ENCODE measurements around the gene GJC3. TPM values are rescaled to one million over a fixed set of nuclear protein-coding genes. Genes with fewer than 3 reads are reported as not detected.
"Not testable (repeated sequence)": the region's sequence is repeated elsewhere in the genome, so short reads cannot be mapped to it uniquely, and the experiment has no call there.

Gene GJC3
- total RNA-seq, 1 experiment from 2014 or later: not detected

- H3K4me3 Mint-ChIP-seq (ENCODE audit: low read depth, unreplicated experiment): no peak overlapping the region
- CTCF ChIA-PET: no interaction called here
- no TSS peak for BruUV-seq (replicated peaks)
- no peak for DNase-seq
- no peak for TF ChIP-seq CTCF (IDR thresholded peaks at IDR 0.05; ENCODE audit: unreplicated experiment)
- no peaks in the 10 kb centered on the region for H3K9me3 Mint-ChIP-seq (ENCODE audit: low read depth, unreplicated experiment)
- peaks cover 13% of the 10 kb centered on the region for H3K36me3 Mint-ChIP-seq (ENCODE audit: insufficient read depth, unreplicated experiment)
- intact Hi-C loops (cut with micrococcal nuclease; ENCODE audit: unreplicated experiment): no loop called here
- no peaks in the 10 kb centered on the region for H3K27me3 Mint-ChIP-seq (ENCODE audit: unreplicated experiment)
- no peak overlapping the region for H3K27ac Mint-ChIP-seq (ENCODE audit: unreplicated experiment)
- H3K4me1 Mint-ChIP-seq (ENCODE audit: low read depth, unreplicated experiment): peaks cover 14% of the 10 kb centered on the region
These were observed 41.8 kb upstream of the GJC3 start for GRCh38 chr7:99971242-99971641.

- H3K27me3 Mint-ChIP-seq (ENCODE audit: unreplicated experiment): peaks cover 11% of the 10 kb centered on the region
- BruUV-seq (replicated peaks); DNase-seq; intact Hi-C loops (cut with micrococcal nuclease; ENCODE audit: unreplicated experiment); H3K4me3 Mint-ChIP-seq (ENCODE audit: low read depth, unreplicated experiment); H3K27ac Mint-ChIP-seq (ENCODE audit: unreplicated experiment); H3K4me1 Mint-ChIP-seq (ENCODE audit: low read depth, unreplicated experiment); H3K36me3 Mint-ChIP-seq (ENCODE audit: insufficient read depth, unreplicated experiment); CTCF ChIA-PET; H3K9me3 Mint-ChIP-seq (ENCODE audit: low read depth, unreplicated experiment): not testable (repeated sequence)
These were observed 40.4 kb upstream of the GJC3 start for GRCh38 chr7:99969813-99970212.

GRCh38 chr7:99969298-99969697 lies 39.9 kb upstream of the GJC3 start:
- Mint-ChIP-seq H3K36me3 (ENCODE audit: insufficient read depth, unreplicated experiment) (peaks cover 6% of the 10 kb centered on the region), H3K27ac (ENCODE audit: unreplicated experiment) (no peak overlapping the region), H3K4me1 (ENCODE audit: low read depth, unreplicated experiment) (no peaks in the 10 kb centered on the region), H3K9me3 (ENCODE audit: low read depth, unreplicated experiment) (no peaks in the 10 kb centered on the region), H3K27me3 (ENCODE audit: unreplicated experiment) (peaks cover 12% of the 10 kb centered on the region), H3K4me3 (ENCODE audit: low read depth, unreplicated experiment) (no peak overlapping the region)
- no TSS peak for BruUV-seq (replicated peaks)
- intact Hi-C loops (cut with micrococcal nuclease; ENCODE audit: unreplicated experiment): no loop called here
- TF ChIP-seq CTCF (IDR thresholded peaks at IDR 0.05; ENCODE audit: unreplicated experiment): no peak
- DNase-seq: no peak
- CTCF ChIA-PET: no interaction called here

GRCh38 chr7:99958564-99959227 lies 29.3 kb upstream of the GJC3 start:
- TF ChIP-seq CTCF (IDR thresholded peaks at IDR 0.05; ENCODE audit: unreplicated experiment): no peak
- DNase-seq: no peak
- BruUV-seq (replicated peaks): no TSS peak

GRCh38 chr7:99955247-99955646 lies 25.8 kb upstream of the GJC3 start:
- H3K27me3 Mint-ChIP-seq (ENCODE audit: unreplicated experiment): no peaks in the 10 kb centered on the region
- H3K4me1 Mint-ChIP-seq (ENCODE audit: low read depth, unreplicated experiment): peaks cover 23% of the 10 kb centered on the region
- CTCF ChIA-PET: interaction anchor here (1.0 kb wide), 1 partner anchor 39 kb away, joined by 4 read pairs; no protein-coding TSS in a partner anchor

More at GRCh38 chr7:99958564-99959227, 29.3 kb upstream of the GJC3 start:
- no peaks in the 10 kb centered on the region for H3K9me3 Mint-ChIP-seq (ENCODE audit: low read depth, unreplicated experiment)
- no peak overlapping the region for H3K27ac Mint-ChIP-seq (ENCODE audit: unreplicated experiment)
- H3K36me3 Mint-ChIP-seq (ENCODE audit: insufficient read depth, unreplicated experiment): peaks cover 15% of the 10 kb centered on the region
- intact Hi-C loops (cut with micrococcal nuclease; ENCODE audit: unreplicated experiment): no loop called here
- H3K4me3 Mint-ChIP-seq (ENCODE audit: low read depth, unreplicated experiment): no peak overlapping the region
- H3K4me1 Mint-ChIP-seq (ENCODE audit: low read depth, unreplicated experiment): peaks cover 23% of the 10 kb centered on the region
- no peaks in the 10 kb centered on the region for H3K27me3 Mint-ChIP-seq (ENCODE audit: unreplicated experiment)
- CTCF ChIA-PET: no interaction called here

GRCh38 chr7:99954643-99955042 lies 25.2 kb upstream of the GJC3 start:
- DNase-seq; H3K4me3 Mint-ChIP-seq (ENCODE audit: low read depth, unreplicated experiment); intact Hi-C loops (cut with micrococcal nuclease; ENCODE audit: unreplicated experiment); H3K9me3 Mint-ChIP-seq (ENCODE audit: low read depth, unreplicated experiment); CTCF ChIA-PET; H3K27me3 Mint-ChIP-seq (ENCODE audit: unreplicated experiment); BruUV-seq (replicated peaks): not testable (repeated sequence)
- H3K4me1 Mint-ChIP-seq (ENCODE audit: low read depth, unreplicated experiment): peaks cover 23% of the 10 kb centered on the region
- peak overlapping the region; percentile 82 for H3K27ac Mint-ChIP-seq (ENCODE audit: unreplicated experiment)
- peaks cover 17% of the 10 kb centered on the region for H3K36me3 Mint-ChIP-seq (ENCODE audit: insufficient read depth, unreplicated experiment)

More at GRCh38 chr7:99955247-99955646, 25.8 kb upstream of the GJC3 start:
- Mint-ChIP-seq H3K36me3 (ENCODE audit: insufficient read depth, unreplicated experiment) (peaks cover 17% of the 10 kb centered on the region), H3K27ac (ENCODE audit: unreplicated experiment) (peak overlapping the region; percentile 82), H3K4me3 (ENCODE audit: low read depth, unreplicated experiment) (no peak overlapping the region), H3K9me3 (ENCODE audit: low read depth, unreplicated experiment) (no peaks in the 10 kb centered on the region)
- no peak for TF ChIP-seq CTCF (IDR thresholded peaks at IDR 0.05; ENCODE audit: unreplicated experiment)
- peak; percentile 63 for DNase-seq
- intact Hi-C loops (cut with micrococcal nuclease; ENCODE audit: unreplicated experiment): no loop called here
- BruUV-seq (replicated peaks): no TSS peak
